ENCODE data around the gene GPR146.
"Not testable (repeated sequence)": the region's sequence is repeated elsewhere in the genome, so short reads cannot be mapped to it uniquely, and the experiment has no call there.

Gene GPR146

DNA sequence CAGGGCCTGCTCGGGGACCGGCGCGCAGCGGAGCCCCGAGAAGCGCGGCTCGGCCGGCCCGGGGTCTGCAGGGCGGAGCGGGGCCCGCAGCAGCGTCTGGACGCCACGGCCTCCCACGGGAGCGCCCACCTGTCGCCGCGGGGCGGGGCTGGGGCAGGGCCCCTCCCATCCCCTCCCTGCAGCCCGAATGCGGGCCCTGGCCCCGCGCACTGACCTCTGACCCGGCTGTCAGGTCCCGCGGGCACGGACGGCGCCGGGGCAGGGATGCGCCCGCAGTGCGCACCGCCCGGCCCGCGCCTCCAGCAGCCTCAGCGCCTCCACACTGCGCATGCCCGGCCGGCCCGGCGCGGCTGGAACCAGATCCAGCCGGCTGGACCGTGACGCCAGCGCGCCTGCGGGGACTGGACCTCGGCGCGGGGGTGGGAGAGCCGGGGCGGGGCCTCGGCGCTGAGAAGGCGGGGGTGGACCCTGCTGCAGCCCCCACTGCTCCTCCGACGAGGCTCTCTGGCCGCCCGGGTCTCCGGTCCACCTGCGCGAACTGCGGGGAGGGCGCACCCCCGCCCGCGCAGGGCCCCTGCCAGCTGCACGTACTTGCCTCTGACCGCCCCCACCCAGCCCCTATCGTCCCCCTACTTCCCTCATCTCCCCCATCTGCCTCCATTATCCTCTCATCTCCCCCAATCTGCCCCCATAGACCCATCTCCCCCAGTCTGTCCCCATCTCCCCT lies 16.1 kb upstream of the GPR146 start:
- peak overlapping the region; percentile 87 for H3K27ac Mint-ChIP-seq
- peaks cover 19% of the 10 kb centered on the region for H3K4me1 Mint-ChIP-seq (ENCODE audit: low read depth)
- no peaks in the 10 kb centered on the region for H3K27me3 Mint-ChIP-seq (ENCODE audit: low read depth)
- H3K4me3 Mint-ChIP-seq, result peak overlapping the region; percentile 80
- H3K36me3 Mint-ChIP-seq (ENCODE audit: low read depth), result peaks cover 6% of the 10 kb centered on the region
- no peaks in the 10 kb centered on the region for H3K9me3 Mint-ChIP-seq

GRCh38 chr7:1028775-1029636 lies 15.3 kb upstream of the GPR146 start:
- Mint-ChIP-seq H3K4me1 (ENCODE audit: low read depth) (peaks cover 25% of the 10 kb centered on the region), H3K9me3 (no peaks in the 10 kb centered on the region), H3K27me3 (ENCODE audit: low read depth) (no peaks in the 10 kb centered on the region), H3K36me3 (ENCODE audit: low read depth) (peaks cover 6% of the 10 kb centered on the region), H3K4me3 (peak overlapping the region; percentile 80), H3K27ac (peak overlapping the region; percentile 87)

GRCh38 chr7:1029637-1030443 lies 14.5 kb upstream of the GPR146 start:
- Mint-ChIP-seq H3K4me1 (ENCODE audit: low read depth) (peaks cover 31% of the 10 kb centered on the region), H3K4me3 (no peak overlapping the region), H3K27me3 (ENCODE audit: low read depth) (no peaks in the 10 kb centered on the region), H3K27ac (no peak overlapping the region), H3K36me3 (ENCODE audit: low read depth) (peaks cover 6% of the 10 kb centered on the region), H3K9me3 (no peaks in the 10 kb centered on the region)

DNA sequence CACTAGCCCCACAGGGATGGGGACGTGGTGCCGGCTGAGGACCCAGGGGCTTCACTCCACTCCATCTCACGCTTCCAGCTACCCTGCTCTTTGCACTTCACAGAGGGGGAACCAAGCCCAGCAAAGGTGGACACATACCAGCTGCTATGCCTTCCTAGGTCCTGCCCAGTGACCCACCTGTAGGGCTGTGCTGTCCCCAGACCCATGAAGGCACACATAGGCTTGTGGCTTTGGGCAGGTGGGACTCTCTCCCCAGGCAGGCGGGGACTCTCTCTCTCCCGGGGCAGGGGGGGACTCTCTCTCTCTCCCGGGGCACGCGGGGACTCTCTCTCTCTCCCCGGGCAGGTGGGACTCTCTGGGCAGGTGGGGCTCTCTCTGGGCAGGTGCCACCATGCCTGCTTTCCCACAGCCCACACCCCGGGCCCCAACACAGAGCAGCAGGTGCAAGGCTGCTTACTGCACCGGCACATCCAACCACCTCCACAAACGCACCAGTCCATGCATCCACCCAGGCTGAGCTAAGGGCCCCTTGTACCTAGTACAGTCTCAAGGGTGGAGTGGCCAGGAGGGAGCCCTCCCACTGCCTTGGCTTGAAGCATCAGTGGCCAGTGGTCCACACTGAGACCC lies 13.8 kb upstream of the GPR146 start:
- H3K4me3 Mint-ChIP-seq, result no peak overlapping the region
- H3K27ac Mint-ChIP-seq, result no peak overlapping the region
- no peaks in the 10 kb centered on the region for H3K27me3 Mint-ChIP-seq (ENCODE audit: low read depth)
- H3K9me3 Mint-ChIP-seq, result no peaks in the 10 kb centered on the region
- peaks cover 6% of the 10 kb centered on the region for H3K36me3 Mint-ChIP-seq (ENCODE audit: low read depth)
- peaks cover 34% of the 10 kb centered on the region for H3K4me1 Mint-ChIP-seq (ENCODE audit: low read depth)

- Mint-ChIP-seq H3K4me3 (no peak overlapping the region), H3K4me1 (ENCODE audit: low read depth) (peaks cover 31% of the 10 kb centered on the region), H3K36me3 (ENCODE audit: low read depth) (peaks cover 2% of the 10 kb centered on the region)
Measured at GRCh38 chr7:1031716-1032455, 12.5 kb upstream of the GPR146 start.

DNA sequence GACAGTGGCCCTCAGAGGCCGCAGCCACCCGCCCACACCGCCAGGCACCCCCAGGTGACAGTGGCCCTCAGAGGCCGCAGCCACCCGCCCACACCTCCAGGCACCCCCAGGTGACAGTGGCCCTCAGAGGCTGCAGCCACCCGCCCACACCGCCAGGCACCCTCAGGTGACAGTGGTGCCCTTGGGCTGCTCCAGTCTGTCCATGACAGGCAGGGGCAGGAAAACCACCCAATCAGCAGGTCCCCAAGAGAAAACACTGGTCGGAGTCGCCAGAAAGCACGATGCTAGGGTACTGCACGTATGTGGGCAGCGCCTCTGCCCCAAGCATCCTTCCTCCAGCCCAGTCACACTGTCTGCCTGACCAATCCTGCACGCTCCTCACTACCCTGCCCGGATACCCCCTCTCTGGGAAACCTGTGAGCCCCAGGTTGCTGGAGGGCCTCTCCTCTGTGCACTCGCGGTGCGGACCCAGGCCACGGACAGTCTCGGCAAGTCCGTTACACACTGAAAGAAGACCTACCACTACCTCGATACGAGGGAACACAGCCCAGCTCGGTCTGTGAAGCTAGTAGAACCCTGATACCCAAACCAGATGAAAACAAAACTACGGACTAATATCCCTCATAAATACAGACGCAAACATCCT lies 11.7 kb upstream of the GPR146 start:
- H3K4me3 Mint-ChIP-seq, result no peak overlapping the region
- peaks cover 28% of the 10 kb centered on the region for H3K4me1 Mint-ChIP-seq (ENCODE audit: low read depth)
- no peak overlapping the region for H3K27ac Mint-ChIP-seq
- H3K27me3 Mint-ChIP-seq (ENCODE audit: low read depth), result no peaks in the 10 kb centered on the region
- H3K9me3 Mint-ChIP-seq, result no peaks in the 10 kb centered on the region
- H3K36me3 Mint-ChIP-seq (ENCODE audit: low read depth), result peaks cover 2% of the 10 kb centered on the region

More at GRCh38 chr7:1031716-1032455, 12.5 kb upstream of the GPR146 start:
- Mint-ChIP-seq H3K27me3 (ENCODE audit: low read depth) (no peaks in the 10 kb centered on the region), H3K27ac (no peak overlapping the region), H3K9me3 (no peaks in the 10 kb centered on the region)

DNA sequence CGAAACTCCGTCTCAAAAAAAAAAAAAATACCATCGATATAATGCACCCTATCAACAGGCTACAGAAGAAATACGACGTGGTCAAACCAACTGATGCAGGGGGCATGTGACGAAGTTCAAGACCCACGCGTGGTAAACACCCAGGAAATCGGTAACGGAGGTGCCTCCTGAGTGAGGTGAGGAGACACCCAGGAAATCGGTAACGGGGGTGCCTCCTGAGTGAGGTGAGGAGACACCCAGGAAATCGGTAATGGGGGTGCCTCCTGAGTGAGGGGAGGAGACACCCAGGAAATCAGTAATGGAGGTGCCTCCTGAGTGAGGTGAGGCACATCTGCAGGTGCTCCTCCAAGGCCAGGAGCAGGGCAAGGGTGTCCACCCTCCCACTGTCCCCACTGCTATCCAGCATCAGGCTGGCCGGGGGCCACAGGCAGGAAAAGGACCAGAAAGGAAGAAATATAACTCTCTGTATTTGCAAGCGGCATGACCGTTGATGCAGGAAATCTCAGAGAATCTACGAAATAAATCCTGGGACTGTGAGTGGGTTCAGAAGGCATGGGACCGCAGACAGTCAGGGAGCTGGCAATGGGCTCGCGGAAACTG lies 10.7 kb upstream of the GPR146 start:
- Mint-ChIP-seq H3K27me3 (ENCODE audit: low read depth) (no peaks in the 10 kb centered on the region), H3K27ac (no peak overlapping the region), H3K36me3 (ENCODE audit: low read depth) (peaks cover 2% of the 10 kb centered on the region), H3K4me1 (ENCODE audit: low read depth) (peaks cover 28% of the 10 kb centered on the region), H3K9me3 (no peaks in the 10 kb centered on the region), H3K4me3 (peak overlapping the region; percentile 29)

GRCh38 chr7:1034769-1035168 lies 9.6 kb upstream of the GPR146 start:
- H3K36me3 Mint-ChIP-seq (ENCODE audit: low read depth); H3K4me3 Mint-ChIP-seq; H3K27ac Mint-ChIP-seq; H3K9me3 Mint-ChIP-seq; H3K27me3 Mint-ChIP-seq (ENCODE audit: low read depth): not testable (repeated sequence)
- H3K4me1 Mint-ChIP-seq (ENCODE audit: low read depth), result peaks cover 20% of the 10 kb centered on the region

- not testable (repeated sequence) for H3K9me3 Mint-ChIP-seq; H3K27ac Mint-ChIP-seq; H3K36me3 Mint-ChIP-seq (ENCODE audit: low read depth); H3K27me3 Mint-ChIP-seq (ENCODE audit: low read depth); H3K4me3 Mint-ChIP-seq
- H3K4me1 Mint-ChIP-seq (ENCODE audit: low read depth), result peaks cover 22% of the 10 kb centered on the region
Measured at GRCh38 chr7:1036164-1036928, 8.0 kb upstream of the GPR146 start.

GRCh38 chr7:1040233-1040632 lies 4.1 kb upstream of the GPR146 start:
- not testable (repeated sequence) for H3K27ac Mint-ChIP-seq; H3K9me3 Mint-ChIP-seq; H3K4me3 Mint-ChIP-seq; H3K27me3 Mint-ChIP-seq (ENCODE audit: low read depth); H3K36me3 Mint-ChIP-seq (ENCODE audit: low read depth)
- peaks cover 18% of the 10 kb centered on the region for H3K4me1 Mint-ChIP-seq (ENCODE audit: low read depth)

- Mint-ChIP-seq H3K27me3 (ENCODE audit: low read depth) (no peaks in the 10 kb centered on the region), H3K4me1 (ENCODE audit: low read depth) (peaks cover 23% of the 10 kb centered on the region), H3K9me3 (no peaks in the 10 kb centered on the region), H3K36me3 (ENCODE audit: low read depth) (peaks cover 2% of the 10 kb centered on the region), H3K4me3 (no peak overlapping the region), H3K27ac (no peak overlapping the region)
Measured at GRCh38 chr7:1040790-1041189, 3.6 kb upstream of the GPR146 start.

DNA sequence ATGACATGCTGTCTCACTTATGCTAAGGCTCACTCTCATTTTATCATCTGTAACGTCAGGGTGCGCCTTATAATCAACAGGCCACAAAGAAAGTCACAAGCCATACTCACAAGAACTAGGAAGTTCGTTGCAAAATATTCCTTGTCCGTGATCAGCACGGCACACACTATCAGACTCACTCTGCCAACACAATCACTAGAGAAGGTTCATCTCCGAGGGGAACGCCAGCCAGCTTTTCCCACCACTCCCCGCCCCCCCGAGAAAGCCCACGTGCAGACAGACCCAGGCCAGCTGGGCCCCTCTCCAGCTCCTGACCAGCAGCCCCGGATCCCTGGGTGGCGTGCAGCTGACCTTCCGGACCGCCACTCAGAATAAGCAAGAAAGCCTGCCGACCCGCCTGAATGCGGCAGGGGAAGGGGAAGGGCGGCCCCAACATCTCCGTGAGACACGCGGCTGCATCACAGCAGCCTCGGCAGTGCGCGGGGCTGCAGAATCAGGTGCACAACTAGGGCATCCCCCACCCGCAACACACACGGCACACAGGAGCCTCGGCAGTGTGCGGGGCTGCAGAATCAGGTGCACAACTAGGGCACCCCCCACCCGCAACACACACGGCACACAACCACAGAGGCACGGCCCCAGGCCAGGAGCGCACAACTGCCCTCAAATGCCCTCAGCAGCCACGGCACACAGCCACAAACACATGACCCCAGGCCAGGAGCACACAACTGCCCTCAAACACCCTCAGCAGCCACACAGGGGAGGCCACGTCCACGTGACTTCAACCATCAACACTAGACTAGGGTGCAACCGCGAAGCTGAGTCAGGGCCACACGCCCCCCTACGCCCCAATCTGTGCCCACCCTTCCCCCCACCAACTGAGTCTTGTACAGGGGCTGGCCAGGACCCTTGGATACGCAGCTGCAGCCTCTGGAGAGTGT lies 2.5 kb upstream of the GPR146 start:
- no peaks in the 10 kb centered on the region for H3K27me3 Mint-ChIP-seq (ENCODE audit: low read depth)
- peaks cover 5% of the 10 kb centered on the region for H3K36me3 Mint-ChIP-seq (ENCODE audit: low read depth)
- peaks cover 34% of the 10 kb centered on the region for H3K4me1 Mint-ChIP-seq (ENCODE audit: low read depth)
- peak overlapping the region; percentile 49 for H3K27ac Mint-ChIP-seq
- H3K9me3 Mint-ChIP-seq, result no peaks in the 10 kb centered on the region
- no peak overlapping the region for H3K4me3 Mint-ChIP-seq
